Esophagus muscularis mucosa (tissue), 4 donors: ENCODE results near the gene SPRYD7.

Experiments used
- EP300 ChIP-seq: sonication (generic); formaldehyde crosslinking; IDR thresholded peaks from one replicate; pipeline ENCODE4 v1.6.1; 2017; ENCODE audit warnings: antibody characterized with exemption
- POLR2A ChIP-seq: fragments of 450-650 bp; IDR thresholded peaks from one replicate; pipeline ENCODE4 v1.6.1; 2017; ENCODE audit warnings: antibody characterized with exemption, moderate library complexity, mild to moderate bottlenecking, low read depth
- POLR2AphosphoS5 ChIP-seq, 2 donors: sonication (generic); formaldehyde crosslinking; IDR thresholded peaks; one replicate each; pipeline ENCODE4 v1.6.1; 2017; ENCODE audit warnings: antibody characterized with exemption in 2 of 2
- TF ChIP-seq, protein P1 (sequence below), 3 experiments: fragments of 200-600 bp in 2 of 3; fragments of 450-650 bp in 1 of 3; sonication (generic) in 2 of 3; IDR thresholded peaks; one replicate each; pipeline ENCODE4 v1.5.1; 2017 to 2019; ENCODE audit warnings: antibody characterized with exemption in 3 of 3, mild to moderate bottlenecking in 2 of 3, moderate library complexity in 1 of 3

DNA sequence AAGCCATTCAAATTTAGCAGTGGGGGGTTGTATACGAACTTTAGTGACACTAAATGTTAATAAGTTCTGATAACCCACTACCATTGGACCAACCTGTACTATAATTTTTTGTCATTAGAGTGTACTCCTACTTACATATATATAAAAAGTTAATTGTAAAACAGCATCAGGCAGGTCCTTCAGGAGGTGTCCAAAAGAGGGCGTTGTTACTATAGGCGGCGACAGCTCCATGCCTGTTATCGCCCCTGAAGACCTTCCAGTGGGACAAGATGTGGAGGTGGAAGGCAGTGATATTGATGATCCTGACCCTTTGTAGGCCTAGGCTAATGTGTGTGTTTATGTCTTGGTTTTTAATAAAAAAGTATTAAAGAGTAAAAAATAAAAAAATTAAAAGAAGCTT, 27.5 kb downstream of the SPRYD7 start:
- TF ChIP-seq POLR2AphosphoS5 (IDR thresholded peaks at IDR 0.05) (no peak), POLR2A (no peak), EP300 (no peak)
- TF ChIP-seq, protein P1, sequence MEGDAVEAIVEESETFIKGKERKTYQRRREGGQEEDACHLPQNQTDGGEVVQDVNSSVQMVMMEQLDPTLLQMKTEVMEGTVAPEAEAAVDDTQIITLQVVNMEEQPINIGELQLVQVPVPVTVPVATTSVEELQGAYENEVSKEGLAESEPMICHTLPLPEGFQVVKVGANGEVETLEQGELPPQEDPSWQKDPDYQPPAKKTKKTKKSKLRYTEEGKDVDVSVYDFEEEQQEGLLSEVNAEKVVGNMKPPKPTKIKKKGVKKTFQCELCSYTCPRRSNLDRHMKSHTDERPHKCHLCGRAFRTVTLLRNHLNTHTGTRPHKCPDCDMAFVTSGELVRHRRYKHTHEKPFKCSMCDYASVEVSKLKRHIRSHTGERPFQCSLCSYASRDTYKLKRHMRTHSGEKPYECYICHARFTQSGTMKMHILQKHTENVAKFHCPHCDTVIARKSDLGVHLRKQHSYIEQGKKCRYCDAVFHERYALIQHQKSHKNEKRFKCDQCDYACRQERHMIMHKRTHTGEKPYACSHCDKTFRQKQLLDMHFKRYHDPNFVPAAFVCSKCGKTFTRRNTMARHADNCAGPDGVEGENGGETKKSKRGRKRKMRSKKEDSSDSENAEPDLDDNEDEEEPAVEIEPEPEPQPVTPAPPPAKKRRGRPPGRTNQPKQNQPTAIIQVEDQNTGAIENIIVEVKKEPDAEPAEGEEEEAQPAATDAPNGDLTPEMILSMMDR (IDR thresholded peaks at IDR 0.05) = no peak
